Left forelimb (tissue), 1 donor: ENCODE measurements around the gene TBC1D24.
"Not testable (repeated sequence)": the region's sequence is repeated elsewhere in the genome, so short reads cannot be mapped to it uniquely, and the experiment has no call there.

ENCODE experiments used
- DNase-seq: peaks from one replicate; pipeline ENCODE4 v3.0.0-alpha.2; 2018; ENCODE audit warnings: low spot score

The TBC1D24 gene

GRCh38 chr16:2474877-2475412 is at the start of gene TBC1D24:
Gene TBC1D24, plus strand, starts transcription at chr16:2475127. Its CDS starts 21,022 bp downstream, at chr16:2496149.
- peak; percentile 94 for DNase-seq

GRCh38 chr16:2425825-2426430 is 49.0 kb upstream of the TBC1D24 start:
- no peak for DNase-seq

- no peak for DNase-seq
Measured at GRCh38 chr16:2426941-2427361, 48.0 kb upstream of the TBC1D24 start.

- no peak for DNase-seq
Measured at GRCh38 chr16:2427526-2427925, 47.4 kb upstream of the TBC1D24 start.

GRCh38 chr16:2428051-2428783 is 46.7 kb upstream of the TBC1D24 start:
- no peak for DNase-seq

- DNase-seq, result no peak
Measured at GRCh38 chr16:2428784-2429033, 46.2 kb upstream of the TBC1D24 start.

GRCh38 chr16:2429034-2429770 is 45.7 kb upstream of the TBC1D24 start, which contains the start of gene CCNF:
Gene CCNF, plus strand, starts transcription at chr16:2429447. Its CDS starts 35 bp downstream, at chr16:2429482.
- DNase-seq, result peak; percentile 99

GRCh38 chr16:2429771-2430663 is 44.9 kb upstream of the TBC1D24 start:
- no peak for DNase-seq

GRCh38 chr16:2432286-2432685 is 42.6 kb upstream of the TBC1D24 start:
- no peak for DNase-seq

GRCh38 chr16:2432801-2433505 is 42.0 kb upstream of the TBC1D24 start:
- DNase-seq, result no peak

GRCh38 chr16:2435236-2435635 is 39.7 kb upstream of the TBC1D24 start:
- not testable (repeated sequence) for DNase-seq

GRCh38 chr16:2436110-2436509 is 38.8 kb upstream of the TBC1D24 start:
- DNase-seq, result no peak

GRCh38 chr16:2437032-2437790 is 37.7 kb upstream of the TBC1D24 start:
- no peak for DNase-seq

- no peak for DNase-seq
Measured at GRCh38 chr16:2438121-2438520, 36.8 kb upstream of the TBC1D24 start.

GRCh38 chr16:2439598-2439997 is 35.3 kb upstream of the TBC1D24 start:
- no peak for DNase-seq

GRCh38 chr16:2441143-2441804 is 33.7 kb upstream of the TBC1D24 start:
- DNase-seq, result not testable (repeated sequence)

- DNase-seq, result no peak
Measured at GRCh38 chr16:2443555-2443954, 31.4 kb upstream of the TBC1D24 start.

GRCh38 chr16:2447920-2448583 is 26.9 kb upstream of the TBC1D24 start:
- DNase-seq, result no peak

- DNase-seq, result no peak
Measured at GRCh38 chr16:2449118-2449517, 25.8 kb upstream of the TBC1D24 start.
